Transverse colon (tissue), 4 donors: ENCODE results near the gene FA2H. TPM values are rescaled to one million over a fixed set of nuclear protein-coding genes. Genes with fewer than 3 reads are reported as not detected.

Source experiments
- DNase-seq: peaks from one replicate; pipeline ENCODE4 v3.0.0-alpha.2; 2019
- H3K27ac ChIP-seq, 4 donors: fragments of 200-600 bp; sonication (generic); 2 replicates each; pipeline ENCODE4 v1.5.1; 2016 to 2018; ENCODE audit warnings: inconsistent platforms in 4 of 4
- H3K27me3 ChIP-seq: fragments of 200-600 bp; sonication (generic); 2 replicates; pipeline ENCODE4 v1.5.1; 2017; ENCODE audit warnings: inconsistent platforms
- H3K36me3 ChIP-seq, 4 donors: fragments of 200-600 bp; sonication (generic); 2 replicates each; pipeline ENCODE4 v1.5.1; 2017 to 2019; ENCODE audit warnings: inconsistent platforms in 4 of 4
- H3K4me1 ChIP-seq, 4 donors: fragments of 200-600 bp; sonication (generic); 2 replicates each; pipeline ENCODE4 v1.5.1; 2017 to 2020; ENCODE audit warnings: inconsistent platforms in 4 of 4
- H3K4me3 ChIP-seq, 4 donors: fragments of 200-600 bp; sonication (generic); 1 replicate in 1 of 4; 2 replicates in 3 of 4; pipeline versions ENCODE4 v1.5.1 to v1.6.1; 2017 to 2019; ENCODE audit warnings: inconsistent platforms in 4 of 4
- H3K9me3 ChIP-seq, 2 donors: fragments of 200-600 bp; sonication (generic); 2 replicates each; pipeline ENCODE4 v1.5.1; 2017 to 2019; ENCODE audit warnings: inconsistent platforms in 2 of 2
- CTCF ChIP-seq, 5 experiments: fragments of 200-600 bp in 3 of 5; fragments of 450-650 bp in 2 of 5; sonication (generic) in 3 of 5; IDR thresholded peaks; 1 replicate in 2 of 5; 2 replicates in 3 of 5; pipeline ENCODE4 v1.5.1; 2016 to 2017; ENCODE audit warnings: antibody characterized with exemption in 5 of 5, inconsistent platforms in 3 of 5, mild to moderate bottlenecking in 2 of 5, moderate library complexity in 1 of 5
- EP300 ChIP-seq: sonication (generic); formaldehyde crosslinking; IDR thresholded peaks from one replicate; pipeline ENCODE4 v1.6.1; 2017; ENCODE audit warnings: antibody characterized with exemption, low read depth
- POLR2A ChIP-seq: fragments of 450-650 bp; IDR thresholded peaks from one replicate; pipeline ENCODE4 v1.6.1; 2016; ENCODE audit warnings: antibody characterized with exemption, mild to moderate bottlenecking, moderate library complexity
- POLR2AphosphoS5 ChIP-seq, 3 donors: sonication (generic); formaldehyde crosslinking; IDR thresholded peaks; one replicate each; pipeline ENCODE4 v1.6.1; 2016; ENCODE audit warnings: antibody characterized with exemption in 3 of 3
- WGBS, 2 donors: methylation state at CpG; one replicate each; pipeline ENCODE4 v1.1.5; 2018; ENCODE audit warnings: low coverage in 1 of 2; 5-methylcytosine and 5-hydroxymethylcytosine counted together
- in situ Hi-C, 4 donors: fragments of 200-750 bp; cut with MboI; loops; one replicate each; pipeline versions ENCODE4 v1.15.0 to v1.15.1; 2017; ENCODE audit warnings: low sequenced_read_pairs in 3 of 4, low pct_ligation_motif_present in 1 of 4, low pct_unique_long_range_greater_than_20kb in 1 of 4
- intact Hi-C: fragments of 100-400 bp; cut with DNase I; formaldehyde crosslinking; loops from one replicate; pipeline ENCODE4 v1.15.1; 2023; ENCODE audit warnings: low total_unique reads
- total RNA-seq, 4 donors: library from RNA; depleted of rRNA; stranded (reverse); fragments of >200 nt; gene quantifications; one replicate each; pipeline ENCODE4 v1.1.0, GENCODE V29; 2016

FA2H gene
- total RNA-seq, 4 donors from 2014 or later: 20.1 to 80.8 (median 36.8) TPM

GRCh38 chr16:74729783-74730683 is 44.6 kb downstream of the FA2H start:
- peak; percentile 73 for DNase-seq
- in situ Hi-C loops: no loop called here
- H3K4me3 ChIP-seq: no peak overlapping the region
- no peaks in the 10 kb centered on the region for H3K9me3 ChIP-seq
- 20 to 69% methylated on average over 1 to 11 of the region's 11 CpGs for WGBS, 2 donors
- H3K27ac ChIP-seq: peak overlapping the region; percentile 76 to 85 (median 82)
- H3K4me1 ChIP-seq: peaks cover 5 to 33% (median 16%) of the 10 kb centered on the region in 4 donors
- no peaks in the 10 kb centered on the region for H3K27me3 ChIP-seq
- intact Hi-C loops: loop anchor here (10.0 kb wide), 1 partner anchor 55 kb away; no protein-coding TSS in a partner anchor
- TF ChIP-seq EP300 (no peak), POLR2A (peak; percentile 39), POLR2AphosphoS5 (IDR thresholded peaks at IDR 0.05) (peak in 2 of 3 donors; percentile 47 to 48)
- no peaks in the 10 kb centered on the region for H3K36me3 ChIP-seq

DNA sequence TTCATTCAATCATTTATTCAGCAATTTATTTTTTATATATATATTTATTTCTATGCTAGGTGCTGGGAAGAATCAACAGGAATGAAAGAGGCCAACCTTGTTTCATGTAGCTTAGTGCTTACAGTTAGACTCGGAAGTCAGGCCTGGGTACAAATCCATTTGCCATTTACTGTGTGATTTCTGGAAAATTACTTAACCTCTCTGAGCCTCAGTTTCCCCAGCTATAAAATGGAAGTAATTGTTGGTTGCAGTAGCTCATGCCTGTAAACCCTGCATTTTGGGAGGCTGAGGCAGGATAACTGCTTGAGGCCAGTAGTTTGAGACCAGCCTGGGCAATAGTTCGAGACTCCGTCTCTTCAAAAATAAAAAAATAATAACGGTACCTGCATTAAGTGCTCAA is 46.7 kb downstream of the FA2H start:
- TF ChIP-seq EP300 (no peak), POLR2AphosphoS5 (IDR thresholded peaks at IDR 0.05) (no peak), CTCF (IDR thresholded peaks at IDR 0.05) (no peak), POLR2A (no peak)
- no peak for DNase-seq
- H3K27me3 ChIP-seq: no peaks in the 10 kb centered on the region
- in situ Hi-C loops (no loop called here), intact Hi-C loops (loop anchor here (10.0 kb wide), 1 partner anchor 57 kb away; no protein-coding TSS in a partner anchor)
- no peaks in the 10 kb centered on the region for H3K36me3 ChIP-seq
- WGBS, 2 donors: 93 to 100% methylated on average over 1 to 4 of the region's 4 CpGs
- no peak overlapping the region for H3K4me3 ChIP-seq
- peaks cover 5 to 33% (median 16%) of the 10 kb centered on the region in 4 donors for H3K4me1 ChIP-seq
- H3K9me3 ChIP-seq: no peaks in the 10 kb centered on the region
- no peak overlapping the region for H3K27ac ChIP-seq

DNA sequence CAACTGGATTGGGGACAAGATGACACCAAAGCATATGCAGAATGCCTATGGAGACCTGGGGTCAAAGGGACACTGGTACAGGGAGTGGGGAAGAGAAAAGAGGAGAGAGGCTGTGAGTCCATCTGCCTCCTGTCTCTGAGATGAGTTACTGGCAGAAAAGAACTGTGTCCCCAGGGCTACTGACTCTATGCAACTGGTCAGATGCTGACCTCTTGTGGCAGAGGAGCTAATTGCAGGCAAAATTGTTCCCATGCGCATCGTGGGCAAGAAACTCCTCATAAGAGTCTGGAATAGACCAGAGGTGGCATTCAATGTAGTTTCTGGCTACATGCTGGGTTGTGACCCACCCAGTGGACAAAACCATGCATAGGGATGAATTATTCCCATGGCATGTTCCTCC is 47.9 kb downstream of the FA2H start:
- WGBS, 2 donors: 96 to 100% methylated on average over 1 to 2 of the region's 2 CpGs
- intact Hi-C loops (loop anchor here (10.0 kb wide), 1 partner anchor 58 kb away; no protein-coding TSS in a partner anchor), in situ Hi-C loops (no loop called here)

More for the DNA sequence above, 47.9 kb downstream of the FA2H start:
- no peaks in the 10 kb centered on the region for H3K36me3 ChIP-seq
- H3K27ac ChIP-seq: peak overlapping the region in 1 of 4 donors; percentile 6
- H3K27me3 ChIP-seq: no peaks in the 10 kb centered on the region
- H3K4me3 ChIP-seq: no peak overlapping the region
- TF ChIP-seq POLR2AphosphoS5 (IDR thresholded peaks at IDR 0.05) (no peak), POLR2A (no peak), EP300 (no peak), CTCF (IDR thresholded peaks at IDR 0.05) (peak in 4 of 5 experiments; percentile 28 to 57 (median 39))
- peak; percentile 29 for DNase-seq
- H3K4me1 ChIP-seq: peaks cover 5 to 33% (median 16%) of the 10 kb centered on the region in 4 donors
- no peaks in the 10 kb centered on the region for H3K9me3 ChIP-seq
